Left lung (tissue), 10 donors: ENCODE results near the gene LAMTOR5. TPM values are rescaled to one million over a fixed set of nuclear protein-coding genes. Genes with fewer than 3 reads are reported as not detected.
A peak's percentile ranks its signal among the peaks of the same experiment; 100 is the strongest.

Source experiments
- ATAC-seq: fragments of 200-7000 bp; cut with Tn5 transposase; one replicate; pipeline ENCODE4 v1.9.1; 2020; ENCODE audit warnings: moderate library complexity
- DNase-seq, 4 donors: peaks; one replicate each; pipeline ENCODE4 v3.0.0-alpha.2; 2013 to 2020
- H3K27ac ChIP-seq, 2 donors: fragments of 200-600 bp; sonication (generic) in 1 of 2; one replicate each; pipeline versions ENCODE4 v1.5.0 to v1.8.0; 2020 to 2021
- H3K27me3 ChIP-seq, 2 donors: fragments of 200-600 bp; sonication (generic) in 1 of 2; one replicate each; pipeline versions ENCODE4 v1.5.0 to v1.8.0; 2020 to 2021
- H3K36me3 ChIP-seq, 2 donors: fragments of 200-600 bp; sonication (generic) in 1 of 2; one replicate each; pipeline versions ENCODE4 v1.5.0 to v1.8.0; 2020 to 2021
- H3K4me1 ChIP-seq, 2 donors: fragments of 200-600 bp; one replicate each; pipeline ENCODE4 v1.8.0; 2021
- H3K4me3 ChIP-seq, 2 donors: fragments of 200-600 bp; sonication (generic) in 1 of 2; one replicate each; pipeline versions ENCODE4 v1.5.0 to v1.8.0; 2020 to 2021; ENCODE audit warnings: mild to moderate bottlenecking in 1 of 2
- H3K9me3 ChIP-seq, 2 donors: fragments of 200-600 bp; sonication (generic) in 1 of 2; one replicate each; pipeline versions ENCODE4 v1.5.0 to v1.8.0; 2020 to 2021
- intact Hi-C, 2 donors: fragments of 100-400 bp; cut with DNase I; formaldehyde crosslinking; loops; one replicate each; pipeline versions ENCODE4 v1.11.2 to v1.14.2; 2022
- polyA plus RNA-seq, 6 donors: library from polyadenylated mRNA; unstranded; fragments of 120-200 nt; gene quantifications; one replicate each; pipeline ENCODE4 v1.2.1, GENCODE V29; 2013; ENCODE audit not compliant: insufficient read length in 6 of 6
- total RNA-seq, 2 donors: library from RNA; stranded (reverse); fragmentation: NEBNext Ultra II Directional; extraction: Animal tissue kit (Norgen Biotek cat#: 25700); gene quantifications; one replicate each; pipeline ENCODE4 v1.2.1, GENCODE V29; 2021
- TF ChIP-seq, protein P1 (sequence below), 2 donors: fragments of 200-600 bp; sonication (generic) in 1 of 2; IDR thresholded peaks; one replicate each; pipeline versions ENCODE4 v1.5.0 to v1.8.0; 2021; ENCODE audit warnings: antibody characterized with exemption in 2 of 2
- donor health status: DM: no; HTN: yes; CAD: no.
- donor health status: DM: no; HTN: no; CAD: no.

The LAMTOR5 gene
- total and polyA plus RNA-seq, 8 donors: 112 to 145 (median 119) TPM

GRCh38 chr1:110387048-110387754 is 20.3 kb downstream of the LAMTOR5 start:
- intact Hi-C loops: no loop called here
- H3K9me3 ChIP-seq: no peaks in the 10 kb centered on the region
- H3K27ac ChIP-seq: no peak overlapping the region
- no peak for DNase-seq
- TF ChIP-seq, protein P1, sequence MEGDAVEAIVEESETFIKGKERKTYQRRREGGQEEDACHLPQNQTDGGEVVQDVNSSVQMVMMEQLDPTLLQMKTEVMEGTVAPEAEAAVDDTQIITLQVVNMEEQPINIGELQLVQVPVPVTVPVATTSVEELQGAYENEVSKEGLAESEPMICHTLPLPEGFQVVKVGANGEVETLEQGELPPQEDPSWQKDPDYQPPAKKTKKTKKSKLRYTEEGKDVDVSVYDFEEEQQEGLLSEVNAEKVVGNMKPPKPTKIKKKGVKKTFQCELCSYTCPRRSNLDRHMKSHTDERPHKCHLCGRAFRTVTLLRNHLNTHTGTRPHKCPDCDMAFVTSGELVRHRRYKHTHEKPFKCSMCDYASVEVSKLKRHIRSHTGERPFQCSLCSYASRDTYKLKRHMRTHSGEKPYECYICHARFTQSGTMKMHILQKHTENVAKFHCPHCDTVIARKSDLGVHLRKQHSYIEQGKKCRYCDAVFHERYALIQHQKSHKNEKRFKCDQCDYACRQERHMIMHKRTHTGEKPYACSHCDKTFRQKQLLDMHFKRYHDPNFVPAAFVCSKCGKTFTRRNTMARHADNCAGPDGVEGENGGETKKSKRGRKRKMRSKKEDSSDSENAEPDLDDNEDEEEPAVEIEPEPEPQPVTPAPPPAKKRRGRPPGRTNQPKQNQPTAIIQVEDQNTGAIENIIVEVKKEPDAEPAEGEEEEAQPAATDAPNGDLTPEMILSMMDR (IDR thresholded peaks at IDR 0.05): no peak
- H3K36me3 ChIP-seq: peaks cover 0 to 6% of the 10 kb centered on the region in 2 donors
- H3K4me3 ChIP-seq: no peak overlapping the region
- peaks cover 3 to 11% of the 10 kb centered on the region in 2 donors for H3K4me1 ChIP-seq
- no peaks in the 10 kb centered on the region for H3K27me3 ChIP-seq
- ATAC-seq: no peak

DNA sequence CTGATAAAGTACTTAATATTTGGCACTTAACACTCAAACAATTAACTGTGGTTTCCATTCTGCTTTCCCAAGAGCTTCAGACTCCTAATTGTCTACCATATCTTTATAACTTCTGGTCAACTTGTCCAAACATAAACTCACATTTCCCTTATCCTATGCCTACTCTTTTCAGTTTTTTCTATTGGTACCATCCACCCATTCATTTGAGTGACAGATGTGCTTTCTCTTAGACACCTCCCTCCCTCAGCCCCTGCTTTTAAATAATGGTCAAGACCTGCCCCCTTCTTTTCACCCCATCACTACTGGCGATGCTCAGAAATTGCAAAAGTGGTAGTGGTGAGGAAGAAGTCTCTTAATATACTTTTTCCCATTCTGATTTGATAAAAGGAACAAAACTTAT is 22.1 kb downstream of the LAMTOR5 start:
- Histone ChIP-seq H3K27ac (no peak overlapping the region), H3K4me1 (peaks cover 3 to 21% of the 10 kb centered on the region in 2 donors), H3K36me3 (peaks cover 0 to 6% of the 10 kb centered on the region in 2 donors), H3K27me3 (no peaks in the 10 kb centered on the region), H3K4me3 (no peak overlapping the region), H3K9me3 (no peaks in the 10 kb centered on the region)
- ATAC-seq (no peak), DNase-seq (no peak)
- TF ChIP-seq, protein P1 (IDR thresholded peaks at IDR 0.05): no peak
- intact Hi-C loops: no loop called here

- peaks cover 0 to 6% of the 10 kb centered on the region in 2 donors for H3K36me3 ChIP-seq
- no peak overlapping the region for H3K4me3 ChIP-seq
- no peaks in the 10 kb centered on the region for H3K27me3 ChIP-seq
- intact Hi-C loops: no loop called here
- ATAC-seq (no peak), DNase-seq (no peak)
- H3K27ac ChIP-seq: peak overlapping the region in 1 of 2 donors; percentile 7
- TF ChIP-seq, protein P1 (IDR thresholded peaks at IDR 0.05): no peak
- H3K4me1 ChIP-seq: peaks cover 3 to 25% of the 10 kb centered on the region in 2 donors
- no peaks in the 10 kb centered on the region for H3K9me3 ChIP-seq
Measured at GRCh38 chr1:110384581-110385321, 22.7 kb downstream of the LAMTOR5 start.

GRCh38 chr1:110383251-110383990 is 24.1 kb downstream of the LAMTOR5 start:
- DNase-seq (no peak), ATAC-seq (no peak)
- Histone ChIP-seq H3K27me3 (no peaks in the 10 kb centered on the region), H3K4me3 (no peak overlapping the region), H3K9me3 (no peaks in the 10 kb centered on the region), H3K36me3 (peaks cover 0 to 19% of the 10 kb centered on the region in 2 donors), H3K4me1 (peaks cover 0 to 24% of the 10 kb centered on the region in 2 donors), H3K27ac (peak overlapping the region; percentile 5 to 48)
- TF ChIP-seq, protein P1 (IDR thresholded peaks at IDR 0.05): no peak
- intact Hi-C loops: no loop called here
